ENCODE data around the gene RAD51. TPM values are rescaled to one million over a fixed set of nuclear protein-coding genes. Genes with fewer than 3 reads are reported as not detected.

The RAD51 gene
- total RNA-seq, 3 donors from 2014 or later, result 2.9 to 13.1 (median 8.3) TPM

DNA sequence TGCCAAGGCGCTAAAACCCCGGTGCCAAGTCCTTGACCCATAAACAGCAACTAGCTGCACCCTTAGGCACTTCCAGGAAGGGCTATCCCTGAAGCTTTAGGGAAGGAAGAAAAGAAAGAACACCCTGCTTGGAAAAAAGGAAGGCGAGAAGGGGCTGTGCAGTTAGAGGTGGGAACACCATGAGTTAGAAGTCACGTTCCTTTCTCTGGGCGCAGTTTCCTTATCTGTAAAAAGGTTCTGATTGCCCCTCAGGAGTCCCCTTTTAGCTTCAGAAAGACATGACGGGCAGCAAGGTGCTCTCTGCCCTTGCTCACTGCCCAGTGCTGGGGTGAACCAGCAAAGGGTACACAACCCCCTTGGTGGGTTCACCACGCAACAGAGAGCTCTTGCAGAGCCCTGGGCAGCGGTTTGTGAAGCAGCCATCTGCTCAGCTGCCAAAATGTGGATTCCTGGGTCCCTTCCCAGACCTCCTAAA, 69.7 kb downstream of the RAD51 start:
- H3K36me3 ChIP-seq (ENCODE audit: low read depth), result no peaks in the 10 kb centered on the region
- no peaks in the 10 kb centered on the region for H3K9me3 ChIP-seq
- DNase-seq, result no peak
- TF ChIP-seq CTCF (IDR thresholded peaks at IDR 0.05), result no peak
- intact Hi-C loops (cut with DNase I, micrococcal nuclease), result no loop called here
- no peak for ATAC-seq
- peaks cover 46% of the 10 kb centered on the region for H3K4me1 ChIP-seq (ENCODE audit: low read depth)
- H3K4me3 ChIP-seq, result peak overlapping the region; percentile 12

- intact Hi-C loops (cut with DNase I, micrococcal nuclease), result no loop called here
- no peak for TF ChIP-seq CTCF (IDR thresholded peaks at IDR 0.05)
- no peak for ATAC-seq
- H3K36me3 ChIP-seq (ENCODE audit: low read depth), result no peaks in the 10 kb centered on the region
- H3K9me3 ChIP-seq, result no peaks in the 10 kb centered on the region
- DNase-seq, result no peak
- peaks cover 58% of the 10 kb centered on the region for H3K4me1 ChIP-seq (ENCODE audit: low read depth)
- no peak overlapping the region for H3K4me3 ChIP-seq
These were observed 71.3 kb downstream of the RAD51 start for GRCh38 chr15:40766194-40766815.

DNA sequence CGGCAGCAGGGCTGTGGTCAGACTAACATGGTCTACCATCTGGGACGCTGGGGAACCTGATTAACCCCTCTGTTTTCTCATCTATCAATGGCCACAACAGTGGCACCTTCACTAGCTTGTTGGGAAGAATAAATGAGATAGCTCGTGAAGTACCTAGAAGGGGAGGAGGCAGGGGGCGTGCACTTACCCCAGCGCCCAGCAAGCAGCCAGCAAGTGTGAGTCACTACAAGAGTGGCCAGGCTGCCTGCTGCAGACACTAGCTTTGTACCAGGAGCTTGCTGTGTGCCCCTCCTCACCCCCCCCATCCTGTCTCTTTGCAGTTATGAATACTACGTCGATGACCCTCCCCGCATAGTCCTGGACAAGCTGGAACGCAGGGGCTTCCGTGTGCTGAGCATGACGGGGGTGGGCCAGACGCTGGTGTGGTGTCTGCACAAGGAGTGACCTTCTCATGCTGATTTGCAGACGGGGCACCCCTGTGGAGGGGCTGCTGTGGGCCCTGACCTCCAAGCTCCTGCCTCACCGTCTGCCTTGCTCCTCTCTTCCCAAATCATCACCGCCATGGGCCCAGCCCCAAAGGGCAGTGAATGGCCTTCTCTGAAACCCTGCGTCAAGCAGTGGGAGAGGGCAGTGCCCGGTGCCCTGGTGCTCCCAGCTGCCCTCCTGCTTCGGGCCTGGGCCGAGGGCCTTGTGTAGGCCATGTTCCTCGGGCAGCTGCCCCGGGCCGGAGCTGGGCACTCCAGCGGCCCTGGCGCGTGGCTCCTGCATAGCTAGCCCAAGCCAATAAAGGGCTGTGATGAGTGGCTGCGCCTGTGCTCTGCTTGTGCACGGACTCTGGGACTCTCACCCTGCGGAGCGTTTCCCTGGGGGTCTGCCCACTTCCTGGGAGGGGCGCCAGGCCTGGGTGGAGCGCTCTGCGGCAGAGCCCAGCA, 72.2 kb downstream of the RAD51 start:
- Histone ChIP-seq H3K9me3 (no peaks in the 10 kb centered on the region), H3K4me1 (ENCODE audit: low read depth) (peaks cover 58% of the 10 kb centered on the region), H3K4me3 (no peak overlapping the region), H3K36me3 (ENCODE audit: low read depth) (no peaks in the 10 kb centered on the region)
- DNase-seq (no peak), ATAC-seq (no peak)
- intact Hi-C loops (cut with DNase I, micrococcal nuclease), result no loop called here
- no peak for TF ChIP-seq CTCF (IDR thresholded peaks at IDR 0.05)

GRCh38 chr15:40767838-40768500, 73.0 kb downstream of the RAD51 start:
- ATAC-seq (no peak), DNase-seq (peak in 1 of 3 donors; percentile 45)
- Histone ChIP-seq H3K4me1 (ENCODE audit: low read depth) (peaks cover 54% of the 10 kb centered on the region), H3K4me3 (no peak overlapping the region), H3K36me3 (ENCODE audit: low read depth) (no peaks in the 10 kb centered on the region), H3K9me3 (no peaks in the 10 kb centered on the region)
- intact Hi-C loops (cut with DNase I, micrococcal nuclease), result no loop called here
- no peak for TF ChIP-seq CTCF (IDR thresholded peaks at IDR 0.05)

GRCh38 chr15:40768521-40769273, 73.7 kb downstream of the RAD51 start:
- ATAC-seq (peak; percentile 37), DNase-seq (peak; percentile 62 to 73 (median 69))
- no peaks in the 10 kb centered on the region for H3K36me3 ChIP-seq (ENCODE audit: low read depth)
- no peaks in the 10 kb centered on the region for H3K9me3 ChIP-seq
- intact Hi-C loops (cut with DNase I, micrococcal nuclease), result no loop called here
- H3K4me1 ChIP-seq (ENCODE audit: low read depth), result peaks cover 51% of the 10 kb centered on the region
- TF ChIP-seq CTCF (IDR thresholded peaks at IDR 0.05), result no peak
- H3K4me3 ChIP-seq, result no peak overlapping the region

Measured in mucosa of descending colon (tissue), 3 donors.